Activated CD4-positive, alpha-beta T cell treated with anti-CD3 and anti-CD28 coated beads, Interleukin-2, Interleukin-4, amounts not matched to agents 100 ng/mL and 50 ng/mL, durations not matched to agents 16 hours and 8 hours (primary cell): ENCODE results near the gene CAPG.
A peak's percentile ranks its signal among the peaks of the same experiment; 100 is the strongest.

Experiments used
- DNase-seq: peaks from one replicate; pipeline ENCODE4 v3.0.0-alpha.2; 2020; ENCODE audit warnings: low spot score

CAPG gene

GRCh38 chr2:85356186-85356585 is 54.0 kb downstream of the CAPG start:
- DNase-seq = no peak

GRCh38 chr2:85355521-85355920 is 54.6 kb downstream of the CAPG start:
- DNase-seq = no peak

GRCh38 chr2:85355073-85355410 is 55.1 kb downstream of the CAPG start:
- no peak for DNase-seq

GRCh38 chr2:85354286-85355072 is 55.7 kb downstream of the CAPG start, which contains the start of the genes ELMOD3 and RETSAT:
Gene ELMOD3, plus strand, starts transcription at chr2:85354769. Its CDS starts 2,430 bp downstream, at chr2:85357199.
Gene RETSAT, minus strand, starts transcription at chr2:85354528. Its CDS starts 21 bp downstream, at chr2:85354507.
- peak; percentile 99 for DNase-seq

- peak; percentile 17 for DNase-seq
These were observed 56.3 kb downstream of the CAPG start for GRCh38 chr2:85353876-85354285.

- no peak for DNase-seq
These were observed 62.6 kb downstream of the CAPG start for GRCh38 chr2:85347599-85347998.
